Measurements from ENCODE around the gene SRL.
"Not testable (repeated sequence)": the region's sequence is repeated elsewhere in the genome, so short reads cannot be mapped to it uniquely, and the experiment has no call there.

SRL gene

GRCh38 chr16:4160658-4161430 lies 81.0 kb downstream of the SRL start:
- H3K4me1 ChIP-seq: no peaks in the 10 kb centered on the region
- DNase-seq: no peak
- H3K9me3 ChIP-seq: no peaks in the 10 kb centered on the region; the same call in 1 of the 2 replicates
- no peak overlapping the region for H3K4me3 ChIP-seq (ENCODE audit: low read depth, low read length)
- no peaks in the 10 kb centered on the region for H3K27me3 ChIP-seq
- no peaks in the 10 kb centered on the region for H3K36me3 ChIP-seq
- TF ChIP-seq CTCF (IDR thresholded peaks at IDR 0.05; ENCODE audit: low read depth, low read length): no peak

GRCh38 chr16:4159726-4160125 lies 82.2 kb downstream of the SRL start:
- H3K4me3 ChIP-seq (ENCODE audit: low read depth, low read length): no peak overlapping the region
- no peaks in the 10 kb centered on the region for H3K4me1 ChIP-seq
- no peaks in the 10 kb centered on the region for H3K36me3 ChIP-seq
- H3K27me3 ChIP-seq: no peaks in the 10 kb centered on the region
- H3K9me3 ChIP-seq: no peaks in the 10 kb centered on the region; the same call in 1 of the 2 replicates
- no peak for TF ChIP-seq CTCF (IDR thresholded peaks at IDR 0.05; ENCODE audit: low read depth, low read length)
- no peak for DNase-seq

GRCh38 chr16:4158143-4159093 lies 83.5 kb downstream of the SRL start:
- H3K36me3 ChIP-seq: no peaks in the 10 kb centered on the region
- H3K4me3 ChIP-seq (ENCODE audit: low read depth, low read length): no peak overlapping the region
- no peak for DNase-seq
- no peaks in the 10 kb centered on the region for H3K27me3 ChIP-seq
- no peak for TF ChIP-seq CTCF (IDR thresholded peaks at IDR 0.05; ENCODE audit: low read depth, low read length)
- H3K9me3 ChIP-seq: no peaks in the 10 kb centered on the region; the same call in 1 of the 2 replicates
- no peaks in the 10 kb centered on the region for H3K4me1 ChIP-seq

GRCh38 chr16:4157376-4157825 lies 84.5 kb downstream of the SRL start:
- Histone ChIP-seq H3K4me1 (no peaks in the 10 kb centered on the region), H3K4me3 (ENCODE audit: low read depth, low read length) (no peak overlapping the region), H3K36me3 (no peaks in the 10 kb centered on the region), H3K9me3 (no peaks in the 10 kb centered on the region; the same call in 1 of the 2 replicates), H3K27me3 (no peaks in the 10 kb centered on the region)
- TF ChIP-seq CTCF (IDR thresholded peaks at IDR 0.05; ENCODE audit: low read depth, low read length): no peak
- no peak for DNase-seq

GRCh38 chr16:4156503-4156902 lies 85.4 kb downstream of the SRL start:
- DNase-seq; H3K36me3 ChIP-seq; H3K4me1 ChIP-seq; H3K4me3 ChIP-seq (ENCODE audit: low read depth, low read length); H3K9me3 ChIP-seq; H3K27me3 ChIP-seq: not testable (repeated sequence)

GRCh38 chr16:4153364-4153763 lies 88.5 kb downstream of the SRL start:
- H3K4me1 ChIP-seq; H3K4me3 ChIP-seq (ENCODE audit: low read depth, low read length); H3K27me3 ChIP-seq; DNase-seq; H3K36me3 ChIP-seq; H3K9me3 ChIP-seq: not testable (repeated sequence)

All from BE2C (cell line).